ENCODE measurements around the gene AGR2. TPM values are rescaled to one million over a fixed set of nuclear protein-coding genes. Genes with fewer than 3 reads are reported as not detected.
"Not testable (repeated sequence)": the region's sequence is repeated elsewhere in the genome, so short reads cannot be mapped to it uniquely, and the experiment has no call there.

The AGR2 gene
- total and polyA plus RNA-seq, 9 donors, result 6.1 to 34.7 (median 11.0) TPM

- DNase-seq, result no peak
- no peaks in the 10 kb centered on the region for H3K4me1 ChIP-seq (ENCODE audit: control insufficient read depth, insufficient read depth, low read length)
- H3K27me3 ChIP-seq (ENCODE audit: control insufficient read depth, insufficient read depth, low read length), result no peaks in the 10 kb centered on the region
- H3K27ac ChIP-seq (ENCODE audit: low read length), result no peak overlapping the region
- no peaks in the 10 kb centered on the region for H3K36me3 ChIP-seq (ENCODE audit: control insufficient read depth, insufficient read depth, low read length)
- no CpG with 5 or more reads among the region's 1 CpG for WGBS (ENCODE audit: insufficient coverage)
- H3K9me3 ChIP-seq (replicated peaks; ENCODE audit: control insufficient read depth, low read depth, low read length), result no peaks in the 10 kb centered on the region
- no peak overlapping the region for H3K4me3 ChIP-seq (ENCODE audit: low read length)
These were observed 25.7 kb downstream of the AGR2 start for GRCh38 chr7:16779051-16779450.

- no peaks in the 10 kb centered on the region for H3K9me3 ChIP-seq (replicated peaks; ENCODE audit: control insufficient read depth, low read depth, low read length)
- no peak for DNase-seq
- H3K27me3 ChIP-seq (ENCODE audit: control insufficient read depth, insufficient read depth, low read length), result no peaks in the 10 kb centered on the region
- H3K4me3 ChIP-seq (ENCODE audit: low read length), result no peak overlapping the region
- no peaks in the 10 kb centered on the region for H3K4me1 ChIP-seq (ENCODE audit: control insufficient read depth, insufficient read depth, low read length)
- no CpG with 5 or more reads among the region's 3 CpGs for WGBS (ENCODE audit: insufficient coverage)
- H3K27ac ChIP-seq (ENCODE audit: low read length), result no peak overlapping the region
- H3K36me3 ChIP-seq (ENCODE audit: control insufficient read depth, insufficient read depth, low read length), result no peaks in the 10 kb centered on the region
These were observed 26.3 kb downstream of the AGR2 start for GRCh38 chr7:16778476-16778875.

DNA sequence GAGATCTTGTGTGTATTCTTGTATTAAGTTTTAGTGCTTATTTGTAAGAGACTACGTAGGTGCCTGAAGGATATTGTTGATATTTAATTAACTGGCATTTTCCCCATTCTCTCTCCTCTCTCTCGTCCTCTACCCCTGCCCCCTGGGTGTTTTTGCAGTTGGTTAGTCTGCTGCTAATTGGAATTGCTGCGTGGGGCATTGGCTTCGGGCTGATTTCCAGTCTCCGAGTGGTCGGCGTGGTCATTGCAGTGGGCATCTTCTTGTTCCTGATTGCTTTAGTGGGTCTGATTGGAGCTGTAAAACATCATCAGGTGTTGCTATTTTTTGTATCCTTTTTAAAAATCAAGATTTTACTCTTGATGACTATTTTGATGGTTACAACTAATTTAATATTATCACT is 28.7 kb downstream of the AGR2 start:
- H3K36me3 ChIP-seq (ENCODE audit: control insufficient read depth, insufficient read depth, low read length), result no peaks in the 10 kb centered on the region
- DNase-seq, result no peak
- H3K27me3 ChIP-seq (ENCODE audit: control insufficient read depth, insufficient read depth, low read length), result no peaks in the 10 kb centered on the region
- H3K9me3 ChIP-seq (replicated peaks; ENCODE audit: control insufficient read depth, low read depth, low read length), result no peaks in the 10 kb centered on the region
- peaks cover 4% of the 10 kb centered on the region for H3K4me1 ChIP-seq (ENCODE audit: control insufficient read depth, insufficient read depth, low read length)
- H3K27ac ChIP-seq (ENCODE audit: low read length), result no peak overlapping the region
- no CpG with 5 or more reads among the region's 7 CpGs for WGBS (ENCODE audit: insufficient coverage)
- H3K4me3 ChIP-seq (ENCODE audit: low read length), result no peak overlapping the region

- Histone ChIP-seq H3K36me3 (ENCODE audit: control insufficient read depth, insufficient read depth, low read length) (no peaks in the 10 kb centered on the region), H3K4me1 (ENCODE audit: control insufficient read depth, insufficient read depth, low read length) (peaks cover 6% of the 10 kb centered on the region), H3K27me3 (ENCODE audit: control insufficient read depth, insufficient read depth, low read length) (no peaks in the 10 kb centered on the region), H3K9me3 (replicated peaks; ENCODE audit: control insufficient read depth, low read depth, low read length) (no peaks in the 10 kb centered on the region), H3K27ac (ENCODE audit: low read length) (no peak overlapping the region), H3K4me3 (ENCODE audit: low read length) (no peak overlapping the region)
- no peak for DNase-seq
These were observed 29.8 kb downstream of the AGR2 start for GRCh38 chr7:16774986-16775385.

- no peaks in the 10 kb centered on the region for H3K36me3 ChIP-seq (ENCODE audit: control insufficient read depth, insufficient read depth, low read length)
- no peak for DNase-seq
- peaks cover 6% of the 10 kb centered on the region for H3K4me1 ChIP-seq (ENCODE audit: control insufficient read depth, insufficient read depth, low read length)
- H3K4me3 ChIP-seq (ENCODE audit: low read length), result no peak overlapping the region
- WGBS (ENCODE audit: insufficient coverage), result 100% methylated on average over 1 of the region's 4 CpGs
- H3K9me3 ChIP-seq (replicated peaks; ENCODE audit: control insufficient read depth, low read depth, low read length), result no peaks in the 10 kb centered on the region
- no peaks in the 10 kb centered on the region for H3K27me3 ChIP-seq (ENCODE audit: control insufficient read depth, insufficient read depth, low read length)
- H3K27ac ChIP-seq (ENCODE audit: low read length), result no peak overlapping the region
These were observed 30.5 kb downstream of the AGR2 start for GRCh38 chr7:16774294-16774693.

DNA sequence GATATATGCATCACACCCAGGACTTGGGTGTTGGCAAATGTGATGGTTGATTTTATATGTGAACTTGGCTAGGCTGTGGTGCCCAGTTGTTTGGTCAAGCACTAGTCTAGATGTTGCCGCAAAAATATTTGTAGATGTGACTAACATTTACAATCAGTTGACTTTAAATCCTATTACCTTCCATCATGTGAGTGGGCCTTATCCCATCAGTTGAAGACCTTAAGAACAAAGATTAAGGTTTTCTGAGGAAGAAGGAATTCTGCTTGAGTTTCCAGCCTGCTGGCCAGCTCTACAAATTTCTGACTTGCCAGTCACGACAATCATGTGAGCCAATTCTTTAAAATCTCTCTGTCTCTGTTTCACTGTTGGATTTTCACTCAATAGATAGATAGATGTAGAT is 30.9 kb downstream of the AGR2 start:
- H3K4me3 ChIP-seq (ENCODE audit: low read length), result no peak overlapping the region
- no peaks in the 10 kb centered on the region for H3K36me3 ChIP-seq (ENCODE audit: control insufficient read depth, insufficient read depth, low read length)
- peaks cover 6% of the 10 kb centered on the region for H3K4me1 ChIP-seq (ENCODE audit: control insufficient read depth, insufficient read depth, low read length)
- 100% methylated on average over 1 of the region's 2 CpGs for WGBS (ENCODE audit: insufficient coverage)
- no peaks in the 10 kb centered on the region for H3K9me3 ChIP-seq (replicated peaks; ENCODE audit: control insufficient read depth, low read depth, low read length)
- H3K27ac ChIP-seq (ENCODE audit: low read length), result no peak overlapping the region
- H3K27me3 ChIP-seq (ENCODE audit: control insufficient read depth, insufficient read depth, low read length), result no peaks in the 10 kb centered on the region
- DNase-seq, result no peak

- H3K27me3 ChIP-seq (ENCODE audit: control insufficient read depth, insufficient read depth, low read length), result no peaks in the 10 kb centered on the region
- no peaks in the 10 kb centered on the region for H3K36me3 ChIP-seq (ENCODE audit: control insufficient read depth, insufficient read depth, low read length)
- no CpG with 5 or more reads among the region's 2 CpGs for WGBS (ENCODE audit: insufficient coverage)
- no peaks in the 10 kb centered on the region for H3K9me3 ChIP-seq (replicated peaks; ENCODE audit: control insufficient read depth, low read depth, low read length)
- peaks cover 6% of the 10 kb centered on the region for H3K4me1 ChIP-seq (ENCODE audit: control insufficient read depth, insufficient read depth, low read length)
- no peak overlapping the region for H3K4me3 ChIP-seq (ENCODE audit: low read length)
- H3K27ac ChIP-seq (ENCODE audit: low read length), result no peak overlapping the region
- no peak for DNase-seq
These were observed 31.5 kb downstream of the AGR2 start for GRCh38 chr7:16773326-16773725.

GRCh38 chr7:16770657-16771329 is 34.0 kb downstream of the AGR2 start:
- WGBS (ENCODE audit: insufficient coverage), result 30% methylated on average over 1 of the region's 6 CpGs
- H3K4me1 ChIP-seq (ENCODE audit: control insufficient read depth, insufficient read depth, low read length), result peaks cover 6% of the 10 kb centered on the region
- H3K27me3 ChIP-seq (ENCODE audit: control insufficient read depth, insufficient read depth, low read length), result no peaks in the 10 kb centered on the region
- no peak overlapping the region for H3K4me3 ChIP-seq (ENCODE audit: low read length)
- no peaks in the 10 kb centered on the region for H3K9me3 ChIP-seq (replicated peaks; ENCODE audit: control insufficient read depth, low read depth, low read length)
- no peak for DNase-seq
- no peaks in the 10 kb centered on the region for H3K36me3 ChIP-seq (ENCODE audit: control insufficient read depth, insufficient read depth, low read length)
- H3K27ac ChIP-seq (ENCODE audit: low read length), result no peak overlapping the region

DNA sequence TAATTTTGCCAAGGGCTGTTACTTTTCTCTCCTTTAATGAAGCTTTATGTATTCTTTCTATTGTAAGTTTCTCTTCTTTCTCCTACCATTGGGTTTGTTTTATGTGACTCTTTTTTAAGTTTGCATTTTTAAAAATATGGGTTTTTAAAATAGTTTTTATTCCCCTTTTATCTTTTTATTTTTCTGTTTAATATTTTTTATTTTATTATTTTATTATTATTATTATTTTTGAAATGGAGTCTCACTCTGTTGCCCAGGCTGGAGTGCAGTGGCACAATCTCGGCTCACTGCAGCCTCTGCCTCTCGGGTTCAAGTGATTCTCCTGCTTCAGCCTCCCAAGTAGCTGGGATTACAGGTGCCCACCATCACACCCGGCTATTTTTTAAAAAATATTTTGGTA is 34.8 kb downstream of the AGR2 start:
- not testable (repeated sequence) for H3K36me3 ChIP-seq (ENCODE audit: control insufficient read depth, insufficient read depth, low read length); H3K27ac ChIP-seq (ENCODE audit: low read length); H3K9me3 ChIP-seq (replicated peaks; ENCODE audit: control insufficient read depth, low read depth, low read length); H3K4me1 ChIP-seq (ENCODE audit: control insufficient read depth, insufficient read depth, low read length); H3K27me3 ChIP-seq (ENCODE audit: control insufficient read depth, insufficient read depth, low read length); DNase-seq; H3K4me3 ChIP-seq (ENCODE audit: low read length)
- WGBS (ENCODE audit: insufficient coverage), result 100% methylated on average over 1 of the region's 3 CpGs

DNA sequence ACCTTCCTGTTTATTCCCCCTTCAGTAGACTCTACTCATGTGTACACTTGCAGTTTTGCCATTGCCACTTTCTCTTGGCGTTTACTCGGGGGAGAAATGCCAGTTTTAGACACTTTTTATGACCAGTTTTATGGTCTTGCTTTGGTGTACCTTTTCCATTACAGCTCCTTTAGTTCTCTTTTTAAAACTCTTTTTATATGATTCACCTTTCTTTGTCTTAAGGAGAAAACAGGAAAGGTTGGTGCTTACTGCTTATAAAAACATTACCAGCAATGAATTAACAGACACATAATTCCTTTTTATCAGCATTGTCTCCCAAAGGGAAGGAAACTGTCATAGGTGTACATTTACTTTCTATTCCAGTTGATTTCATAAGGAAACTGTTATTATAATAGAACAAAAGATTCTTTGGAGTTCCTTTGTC is 39.4 kb downstream of the AGR2 start:
- H3K4me3 ChIP-seq (ENCODE audit: low read length), result no peak overlapping the region
- WGBS (ENCODE audit: insufficient coverage), result 92% methylated on average over 2 of the region's 2 CpGs

GRCh38 chr7:16764942-16765341 is 39.9 kb downstream of the AGR2 start:
- Histone ChIP-seq H3K4me3 (ENCODE audit: low read length) (no peak overlapping the region), H3K36me3 (ENCODE audit: control insufficient read depth, insufficient read depth, low read length) (no peaks in the 10 kb centered on the region), H3K9me3 (replicated peaks; ENCODE audit: control insufficient read depth, low read depth, low read length) (no peaks in the 10 kb centered on the region), H3K27me3 (ENCODE audit: control insufficient read depth, insufficient read depth, low read length) (no peaks in the 10 kb centered on the region), H3K4me1 (ENCODE audit: control insufficient read depth, insufficient read depth, low read length) (no peaks in the 10 kb centered on the region), H3K27ac (ENCODE audit: low read length) (peak overlapping the region; percentile 72)
- DNase-seq, result no peak
- WGBS (ENCODE audit: insufficient coverage), result 84% methylated on average over 3 of the region's 3 CpGs

More for the DNA sequence above, 39.4 kb downstream of the AGR2 start:
- Histone ChIP-seq H3K9me3 (replicated peaks; ENCODE audit: control insufficient read depth, low read depth, low read length) (no peaks in the 10 kb centered on the region), H3K27ac (ENCODE audit: low read length) (peak overlapping the region; percentile 72), H3K27me3 (ENCODE audit: control insufficient read depth, insufficient read depth, low read length) (no peaks in the 10 kb centered on the region), H3K4me1 (ENCODE audit: control insufficient read depth, insufficient read depth, low read length) (no peaks in the 10 kb centered on the region), H3K36me3 (ENCODE audit: control insufficient read depth, insufficient read depth, low read length) (no peaks in the 10 kb centered on the region)
- DNase-seq, result no peak
